ENCODE data around the gene ATP2C2.

Gene ATP2C2

GRCh38 chr16:84476401-84476800, 108.1 kb downstream of the ATP2C2 start (continued):
- no peak for TF ChIP-seq ZFP3 (tag by site-specific recombination; IDR thresholded peaks at IDR 0.05; ENCODE audit: low read depth)
- TF ChIP-seq PATZ1 (tag by site-specific recombination; IDR thresholded peaks at IDR 0.05): no peak
- TF ChIP-seq ZNF76 (tag by site-specific recombination; IDR thresholded peaks at IDR 0.05; ENCODE audit: borderline replicate concordance, low read depth): no peak
- no peak for TF ChIP-seq SCRT2 (tag by site-specific recombination; IDR thresholded peaks at IDR 0.05)

- Histone ChIP-seq H3K4me3 (ENCODE audit: low read depth, low read length) (no peak overlapping the region), H3K9me3 (ENCODE audit: control insufficient read depth, insufficient read depth, low read depth, low read length) (no peaks in the 10 kb centered on the region), H3K36me3 (ENCODE audit: control insufficient read depth in 2 of 2, insufficient read depth in 1 of 2, low read length in 2 of 2) (peaks cover 0 to 28% of the 10 kb centered on the region in 2 experiments; a peak in 1 of 3 replicates), H3K27ac (ENCODE audit: extremely low read depth, low read depth, low read length) (no peak overlapping the region), H3K4me1 (ENCODE audit: control insufficient read depth, insufficient read depth, low read length) (no peaks in the 10 kb centered on the region)
- CTCF ChIA-PET: interaction anchor here (0.6 to 1.3 kb wide), 2 partner anchors 13 to 291 kb away, joined by 4 to 9 read pairs; partner anchors contain the start of gene TAF1C
- POLR2A ChIA-PET: no interaction called here
- TF ChIP-seq ZNF514 (tag by site-specific recombination; IDR thresholded peaks at IDR 0.05) (no peak), ZSCAN4 (tag by site-specific recombination; IDR thresholded peaks at IDR 0.05) (no peak), ZNF169 (tag by site-specific recombination; IDR thresholded peaks at IDR 0.05) (no peak), ZNF19 (tag by site-specific recombination; IDR thresholded peaks at IDR 0.05; ENCODE audit: low read depth) (no peak), ZFP37 (tag by site-specific recombination; IDR thresholded peaks at IDR 0.05) (no peak), ZNF155 (tag by site-specific recombination; IDR thresholded peaks at IDR 0.05) (no peak), ZNF26 (tag by site-specific recombination; IDR thresholded peaks at IDR 0.05) (no peak)
Observed at GRCh38 chr16:84477661-84478060, 109.3 kb downstream of the ATP2C2 start.

- CTCF ChIA-PET: interaction anchor here (0.9 to 1.3 kb wide), 2 partner anchors 291 to 413 kb away, joined by 6 to 9 read pairs; partner anchors contain the start of gene TAF1C
Observed at GRCh38 chr16:84478172-84478947, 110.0 kb downstream of the ATP2C2 start.

GRCh38 chr16:84479716-84480450, 111.5 kb downstream of the ATP2C2 start:
- Histone ChIP-seq H3K36me3 (ENCODE audit: control insufficient read depth in 2 of 2, insufficient read depth in 1 of 2, low read length in 2 of 2) (peaks cover 0 to 45% of the 10 kb centered on the region in 2 experiments; a peak in 1 of 3 replicates), H3K4me1 (ENCODE audit: control insufficient read depth, insufficient read depth, low read length) (no peaks in the 10 kb centered on the region), H3K4me3 (ENCODE audit: low read depth, low read length) (no peak overlapping the region), H3K27ac (ENCODE audit: extremely low read depth, low read depth, low read length) (no peak overlapping the region), H3K9me3 (ENCODE audit: control insufficient read depth, insufficient read depth, low read depth, low read length) (no peaks in the 10 kb centered on the region)
- POLR2A ChIA-PET: no interaction called here
- CTCF ChIA-PET: no interaction called here
- TF ChIP-seq ZNF518A (tag by site-specific recombination; conservative IDR thresholded peaks at IDR 0.05; ENCODE audit: low read depth) (no peak), ZNF202 (tag by site-specific recombination; IDR thresholded peaks at IDR 0.05; ENCODE audit: borderline replicate concordance) (no peak), ZNF157 (tag by site-specific recombination; IDR thresholded peaks at IDR 0.05) (no peak), ZNF211 (tag by site-specific recombination; IDR thresholded peaks at IDR 0.05; ENCODE audit: low read depth) (no peak), ZNF146 (tag by site-specific recombination; IDR thresholded peaks at IDR 0.05) (no peak)

More at GRCh38 chr16:84478172-84478947, 110.0 kb downstream of the ATP2C2 start:
- POLR2A ChIA-PET: no interaction called here
- TF ChIP-seq ZNF23 (tag by site-specific recombination; IDR thresholded peaks at IDR 0.05; ENCODE audit: borderline replicate concordance): no peak
- no peak for TF ChIP-seq MZF1 (tag by site-specific recombination; IDR thresholded peaks at IDR 0.05; ENCODE audit: borderline replicate concordance)
- TF ChIP-seq ZFHX2 (tag by site-specific recombination; conservative IDR thresholded peaks at IDR 0.05): peak; percentile 87
- TF ChIP-seq EGR2 (tag by site-specific recombination; IDR thresholded peaks at IDR 0.05; ENCODE audit: low read depth): peak; percentile 78
- H3K4me1 ChIP-seq (ENCODE audit: control insufficient read depth, insufficient read depth, low read length): no peaks in the 10 kb centered on the region
- H3K27ac ChIP-seq (ENCODE audit: extremely low read depth, low read depth, low read length): no peak overlapping the region
- no peak overlapping the region for H3K4me3 ChIP-seq (ENCODE audit: low read depth, low read length)
- no peaks in the 10 kb centered on the region for H3K9me3 ChIP-seq (ENCODE audit: control insufficient read depth, insufficient read depth, low read depth, low read length)
- H3K36me3 ChIP-seq (ENCODE audit: control insufficient read depth in 2 of 2, insufficient read depth in 1 of 2, low read length in 2 of 2): peaks cover 0 to 35% of the 10 kb centered on the region in 2 experiments; a peak in 1 of 3 replicates

Data from HEK293 (cell line).